ENCODE data around the gene CHMP6.

Gene CHMP6

DNA sequence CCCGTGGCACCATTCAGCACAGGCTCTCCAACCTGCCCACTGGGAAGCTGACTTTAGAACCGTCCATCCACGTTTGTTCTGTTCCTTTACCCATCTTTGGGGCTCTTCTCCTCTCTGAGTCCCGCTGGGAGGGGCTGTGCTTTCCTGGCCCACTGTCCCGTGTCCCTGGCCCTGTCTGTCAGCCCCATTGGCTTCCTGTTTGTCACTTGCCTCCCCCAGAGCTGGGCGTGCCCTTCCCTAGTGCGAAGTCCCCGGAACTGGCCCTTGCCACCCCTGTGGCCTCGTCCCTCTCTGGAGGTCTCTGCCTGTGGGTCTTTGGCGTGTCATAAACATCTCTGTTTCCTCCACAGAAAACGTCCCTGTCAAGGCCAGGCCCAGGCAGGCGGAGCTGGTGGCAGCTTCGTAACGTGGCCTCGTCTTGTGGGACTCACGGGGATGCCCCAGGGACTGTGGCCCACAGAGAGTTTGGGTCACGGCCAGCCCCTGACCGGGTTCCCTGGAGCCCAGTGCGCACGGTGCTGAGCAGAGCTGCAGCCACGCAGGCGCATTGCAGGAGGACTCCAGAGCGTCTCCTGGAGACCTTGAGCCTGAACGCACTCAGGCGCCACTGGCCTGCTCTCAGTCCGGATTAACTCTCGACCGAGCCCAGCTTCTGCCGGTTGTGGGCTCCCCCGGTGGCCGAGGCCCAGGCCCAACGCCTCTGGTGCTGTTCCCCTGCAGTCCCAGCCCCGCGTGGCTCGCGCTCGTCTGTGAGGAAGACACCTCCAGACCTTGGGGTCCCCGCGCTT is 7.3 kb downstream of the CHMP6 start:
- TF ChIP-seq, protein P1, sequence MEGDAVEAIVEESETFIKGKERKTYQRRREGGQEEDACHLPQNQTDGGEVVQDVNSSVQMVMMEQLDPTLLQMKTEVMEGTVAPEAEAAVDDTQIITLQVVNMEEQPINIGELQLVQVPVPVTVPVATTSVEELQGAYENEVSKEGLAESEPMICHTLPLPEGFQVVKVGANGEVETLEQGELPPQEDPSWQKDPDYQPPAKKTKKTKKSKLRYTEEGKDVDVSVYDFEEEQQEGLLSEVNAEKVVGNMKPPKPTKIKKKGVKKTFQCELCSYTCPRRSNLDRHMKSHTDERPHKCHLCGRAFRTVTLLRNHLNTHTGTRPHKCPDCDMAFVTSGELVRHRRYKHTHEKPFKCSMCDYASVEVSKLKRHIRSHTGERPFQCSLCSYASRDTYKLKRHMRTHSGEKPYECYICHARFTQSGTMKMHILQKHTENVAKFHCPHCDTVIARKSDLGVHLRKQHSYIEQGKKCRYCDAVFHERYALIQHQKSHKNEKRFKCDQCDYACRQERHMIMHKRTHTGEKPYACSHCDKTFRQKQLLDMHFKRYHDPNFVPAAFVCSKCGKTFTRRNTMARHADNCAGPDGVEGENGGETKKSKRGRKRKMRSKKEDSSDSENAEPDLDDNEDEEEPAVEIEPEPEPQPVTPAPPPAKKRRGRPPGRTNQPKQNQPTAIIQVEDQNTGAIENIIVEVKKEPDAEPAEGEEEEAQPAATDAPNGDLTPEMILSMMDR (IDR thresholded peaks at IDR 0.05), result no peak
- TF ChIP-seq ZFX (IDR thresholded peaks at IDR 0.05; ENCODE audit: borderline replicate concordance), result no peak
- H3K27ac ChIP-seq, result no peak overlapping the region

DNA sequence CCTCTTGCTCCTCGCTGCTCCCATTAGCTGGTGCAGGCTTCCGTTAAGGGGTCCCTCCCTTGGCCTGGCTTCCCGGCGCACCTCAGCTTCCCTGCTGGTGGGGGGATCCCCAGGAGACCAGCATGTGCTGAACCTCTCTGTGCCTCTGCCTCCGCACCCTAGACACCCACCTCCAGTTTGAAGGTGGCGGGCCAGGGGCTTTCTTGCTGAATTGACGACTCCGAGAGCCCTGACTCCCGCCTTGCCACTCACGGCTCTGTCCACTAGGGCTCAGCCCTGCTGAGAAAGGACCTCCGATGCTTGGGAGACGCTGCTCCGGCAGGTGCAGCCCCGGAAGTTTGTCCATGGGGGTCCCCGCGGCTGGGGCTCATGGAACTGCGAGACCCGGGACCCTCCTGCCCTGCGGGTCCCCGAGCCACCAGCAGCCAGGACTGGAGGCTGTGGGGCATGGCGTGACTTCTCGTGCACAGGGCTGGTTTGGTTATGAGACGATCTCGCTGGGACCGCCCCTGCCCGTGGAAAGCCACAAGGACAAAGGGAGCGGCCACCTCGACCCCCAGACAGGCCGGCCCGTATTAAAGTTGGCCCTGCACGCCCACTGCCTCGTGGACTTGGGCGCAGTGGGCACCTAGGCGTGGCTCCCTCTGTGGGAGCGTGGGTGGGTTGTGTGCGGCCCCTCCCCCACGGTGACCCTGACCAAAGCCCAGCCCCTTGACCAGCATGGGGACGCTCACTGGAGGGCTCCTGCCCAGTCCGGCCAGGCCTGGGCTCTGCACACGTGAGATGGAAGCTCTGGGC is 8.1 kb downstream of the CHMP6 start:
- TF ChIP-seq, protein P1 (IDR thresholded peaks at IDR 0.05), result no peak
- no peak for TF ChIP-seq ZFX (IDR thresholded peaks at IDR 0.05; ENCODE audit: borderline replicate concordance)
- H3K27ac ChIP-seq, result no peak overlapping the region

DNA sequence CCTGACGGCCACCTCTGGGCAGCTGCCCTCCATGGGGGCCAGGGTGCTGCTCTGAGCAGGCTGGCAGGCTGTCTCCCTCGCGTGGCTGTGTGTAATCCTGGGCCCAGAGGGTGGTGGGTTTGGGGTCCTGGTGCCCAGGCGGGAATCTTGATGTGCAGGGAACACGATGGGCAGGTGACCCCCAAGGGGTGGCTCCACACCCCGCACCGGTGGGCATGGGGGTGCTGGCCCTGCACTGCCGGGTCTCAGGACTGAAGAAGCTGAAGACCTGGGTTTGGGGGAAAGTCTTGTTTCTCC is 8.6 kb downstream of the CHMP6 start:
- no peak for TF ChIP-seq ZFX (IDR thresholded peaks at IDR 0.05; ENCODE audit: borderline replicate concordance)
- TF ChIP-seq, protein P1 (IDR thresholded peaks at IDR 0.05), result no peak
- H3K27ac ChIP-seq, result no peak overlapping the region

DNA sequence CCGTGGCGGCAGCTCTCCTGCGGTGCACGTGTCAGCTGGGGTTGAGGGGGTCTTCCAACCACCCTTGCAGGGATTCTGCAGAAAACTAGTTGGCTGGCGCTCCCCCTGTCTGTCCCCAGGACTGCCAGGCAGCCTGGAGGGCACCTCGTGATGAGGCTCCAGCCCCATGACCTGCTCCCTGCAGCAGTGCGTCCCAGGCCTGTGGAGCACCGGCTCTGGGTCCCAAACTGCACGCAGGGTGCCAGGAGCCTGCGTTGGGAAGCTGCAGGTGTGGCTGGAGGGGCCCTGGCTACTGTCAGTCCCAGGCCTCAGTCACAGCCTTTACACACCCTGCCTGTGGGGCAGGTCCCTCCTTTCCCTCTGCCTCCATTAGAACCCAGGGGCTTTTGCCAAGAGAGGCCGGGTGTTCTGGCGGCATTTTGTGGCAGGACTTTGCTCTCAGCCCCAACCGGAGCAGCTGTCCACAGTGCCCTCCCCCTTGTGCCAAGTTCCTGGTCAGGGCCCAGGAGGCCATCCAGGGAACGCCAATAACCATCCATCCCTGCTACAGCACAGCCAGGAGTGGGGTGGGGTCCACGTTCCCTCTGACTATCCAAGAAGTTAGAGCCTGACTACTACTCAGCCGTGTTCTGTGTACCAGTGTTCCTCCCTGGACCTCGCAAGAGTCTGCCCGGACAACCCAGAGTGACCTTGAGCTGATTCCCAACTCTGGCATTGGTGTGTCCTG is 9.2 kb downstream of the CHMP6 start:
- H3K27ac ChIP-seq, result no peak overlapping the region

DNA sequence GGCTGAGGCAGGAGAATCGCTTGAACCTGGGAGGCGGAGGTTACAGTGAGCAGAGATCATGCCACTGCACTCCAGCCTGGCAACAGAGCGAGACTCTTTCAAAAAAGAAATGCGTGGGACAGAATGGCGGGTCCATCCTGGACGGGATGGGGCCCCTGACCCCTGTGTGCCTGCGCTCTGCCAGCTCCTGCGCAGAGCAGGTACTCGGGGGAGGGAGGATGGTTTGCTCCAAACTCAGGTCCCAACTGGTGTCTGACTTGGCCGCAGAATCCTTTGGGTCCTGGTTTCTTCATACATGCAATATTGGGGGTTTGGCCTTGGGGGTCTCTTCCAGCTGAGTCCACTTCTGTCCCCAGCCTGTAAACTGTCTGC is 10.4 kb downstream of the CHMP6 start:
- TF ChIP-seq, protein P1 (IDR thresholded peaks at IDR 0.05), result no peak
- TF ChIP-seq ZFX (IDR thresholded peaks at IDR 0.05; ENCODE audit: borderline replicate concordance), result no peak
- H3K27ac ChIP-seq, result no peak overlapping the region

More for the DNA sequence above, 9.2 kb downstream of the CHMP6 start:
- TF ChIP-seq, protein P1 (IDR thresholded peaks at IDR 0.05), result no peak
- TF ChIP-seq ZFX (IDR thresholded peaks at IDR 0.05; ENCODE audit: borderline replicate concordance), result no peak

DNA sequence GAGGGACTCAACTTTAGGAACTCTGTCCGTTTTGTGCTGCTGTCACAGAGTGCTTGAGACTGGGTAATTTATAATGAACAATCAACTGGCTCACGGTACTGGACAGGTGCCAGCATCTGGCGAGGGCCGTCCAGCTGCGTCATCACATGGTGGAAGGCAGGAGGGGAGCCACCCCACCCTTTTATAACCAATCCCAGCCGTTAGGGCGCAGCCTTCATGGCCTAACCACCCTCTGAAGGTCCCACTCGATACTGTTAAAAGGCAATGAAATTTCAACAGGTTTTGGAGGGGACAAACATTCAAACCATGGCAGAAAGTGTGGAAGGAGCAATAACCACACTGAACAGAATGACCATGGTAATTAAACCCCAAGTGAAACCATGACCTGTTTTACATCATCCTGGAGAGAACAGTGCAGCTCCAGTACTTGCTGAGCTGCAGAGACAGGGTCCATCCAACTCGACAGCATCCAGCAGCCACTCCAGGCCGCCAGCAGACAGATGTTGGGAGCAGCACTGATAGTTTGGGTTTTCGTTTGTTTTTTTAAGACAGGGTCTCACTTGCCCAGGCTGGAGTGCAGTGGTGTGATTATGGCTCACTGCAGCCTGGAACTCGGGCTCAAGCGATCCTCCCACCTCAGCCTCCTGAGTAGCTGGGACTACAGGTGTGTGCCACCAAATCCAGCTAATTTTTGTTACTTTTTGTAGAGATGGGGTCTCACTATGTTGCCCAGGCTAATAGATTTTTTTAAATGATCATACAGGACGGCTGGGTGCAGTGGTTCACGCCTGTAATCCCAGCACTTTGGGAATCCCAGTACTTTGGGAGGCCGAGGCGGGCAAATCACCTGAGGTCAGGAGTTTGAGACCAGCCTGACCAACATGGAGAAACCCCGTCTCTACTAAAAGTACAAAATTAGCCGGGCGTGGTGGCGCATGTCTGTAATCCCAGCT is 11.0 kb downstream of the CHMP6 start:
- H3K27ac ChIP-seq, result no peak overlapping the region

More for the DNA sequence above, 11.0 kb downstream of the CHMP6 start:
- TF ChIP-seq, protein P1 (IDR thresholded peaks at IDR 0.05), result no peak
- TF ChIP-seq ZFX (IDR thresholded peaks at IDR 0.05; ENCODE audit: borderline replicate concordance), result no peak

Measured in 22Rv1 (cell line).